H9 (cell line): Measurements from ENCODE around the gene PHLPP2. TPM values are rescaled to one million over a fixed set of nuclear protein-coding genes. Genes with fewer than 3 reads are reported as not detected.

Source experiments
- DNase-seq: peaks from one replicate; pipeline ENCODE4 v3.0.0-alpha.2; 2017
- H2AFZ ChIP-seq: one replicate; pipeline ENCODE4 v1.6.1; 2013; ENCODE audit warnings: mild to moderate bottlenecking, low read length, control low read depth, moderate library complexity
- H2AK5ac ChIP-seq: 2 replicates; pipeline ENCODE4 v1.6.1; 2013; ENCODE audit warnings: low read length, control low read depth, mixed read lengths; ENCODE audit not compliant: insufficient read length
- H2BK120ac ChIP-seq: one replicate; pipeline ENCODE4 v1.6.1; 2013; ENCODE audit warnings: low read depth, mild to moderate bottlenecking, low read length, control low read depth, inconsistent platforms; ENCODE audit not compliant: poor library complexity, severe bottlenecking
- H2BK12ac ChIP-seq: 2 replicates; pipeline ENCODE4 v1.6.1; 2013; ENCODE audit warnings: low read length, control low read depth, mixed read lengths, low read depth; ENCODE audit not compliant: insufficient read length
- H2BK15ac ChIP-seq: 2 replicates; pipeline ENCODE4 v1.6.1; 2013; ENCODE audit warnings: low read depth, low read length, control low read depth
- H2BK20ac ChIP-seq: one replicate; pipeline ENCODE4 v1.6.1; 2013; ENCODE audit warnings: low read depth, mild to moderate bottlenecking, low read length, control low read depth, inconsistent platforms; ENCODE audit not compliant: poor library complexity, severe bottlenecking
- H2BK5ac ChIP-seq: 2 replicates; pipeline ENCODE4 v1.6.1; 2013; ENCODE audit warnings: low read length, control low read depth, mixed read lengths; ENCODE audit not compliant: insufficient read length
- H3K14ac ChIP-seq: 2 replicates; pipeline ENCODE4 v1.6.1; 2013; ENCODE audit warnings: low read length, control low read depth; ENCODE audit not compliant: insufficient read depth
- H3K18ac ChIP-seq: 2 replicates; pipeline ENCODE4 v1.6.1; 2013; ENCODE audit warnings: low read depth, mild to moderate bottlenecking, mixed read lengths, low read length, control low read depth; ENCODE audit not compliant: insufficient read length
- H3K23ac ChIP-seq: 2 replicates; pipeline ENCODE4 v1.6.1; 2013; ENCODE audit warnings: low read length, control low read depth, mixed read lengths, low read depth; ENCODE audit not compliant: insufficient read length
- H3K23me2 ChIP-seq: 2 replicates; pipeline ENCODE4 v1.6.1; 2013; ENCODE audit warnings: low read depth, mild to moderate bottlenecking, mixed read lengths, low read length, control low read depth; ENCODE audit not compliant: insufficient read length, poor library complexity, severe bottlenecking
- H3K27ac ChIP-seq: 2 replicates; pipeline ENCODE4 v1.5.1; 2013; ENCODE audit warnings: low read length, control low read depth, mixed read lengths, low read depth; ENCODE audit not compliant: insufficient read length
- H3K27me3 ChIP-seq: 2 replicates; pipeline ENCODE4 v1.6.1; 2013; ENCODE audit warnings: low read length, control low read depth, inconsistent platforms; ENCODE audit not compliant: insufficient read depth
- H3K4ac ChIP-seq: 2 replicates; pipeline ENCODE4 v1.6.1; 2013; ENCODE audit warnings: low read depth, mild to moderate bottlenecking, control low read depth, inconsistent platforms, low read length, moderate library complexity
- H3K4me1 ChIP-seq: 2 replicates; pipeline ENCODE4 v1.6.1; 2013; ENCODE audit warnings: low read length, control low read depth, inconsistent platforms; ENCODE audit not compliant: insufficient read depth
- H3K4me2 ChIP-seq: 2 replicates; pipeline ENCODE4 v1.6.1; 2013; ENCODE audit warnings: low read length, control low read depth, mixed read lengths; ENCODE audit not compliant: insufficient read length, insufficient read depth
- H3K56ac ChIP-seq: 2 replicates; pipeline ENCODE4 v1.6.1; 2013; ENCODE audit warnings: low read depth, mild to moderate bottlenecking, mixed read lengths, low read length, control low read depth; ENCODE audit not compliant: insufficient read length
- H3K79me1 ChIP-seq: 2 replicates; pipeline ENCODE4 v1.6.1; 2013; ENCODE audit warnings: low read depth, mild to moderate bottlenecking, moderate library complexity, low read length, control low read depth, inconsistent platforms; ENCODE audit not compliant: insufficient read depth, poor library complexity, severe bottlenecking
- H3K79me2 ChIP-seq: 2 replicates; pipeline ENCODE4 v1.6.1; 2013; ENCODE audit warnings: low read length, control low read depth, inconsistent platforms; ENCODE audit not compliant: insufficient read depth
- H3K9ac ChIP-seq: 2 replicates; pipeline ENCODE4 v1.6.1; 2013; ENCODE audit warnings: low read length, control low read depth, mixed read lengths; ENCODE audit not compliant: insufficient read length; ENCODE audit errors: extremely low read depth
- H3K9me3 ChIP-seq: one replicate; pipeline ENCODE4 v1.6.1; 2013; ENCODE audit warnings: low read depth, low read length, inconsistent platforms; ENCODE audit not compliant: control insufficient read depth
- H3T11ph ChIP-seq: one replicate; pipeline ENCODE4 v1.6.1; 2013; ENCODE audit warnings: mild to moderate bottlenecking, low read length, control low read depth, inconsistent platforms
- H4K20me1 ChIP-seq: one replicate; pipeline ENCODE4 v1.6.1; 2013; ENCODE audit not compliant: control insufficient read depth, insufficient read length, insufficient read depth
- H4K5ac ChIP-seq: 2 replicates; pipeline ENCODE4 v1.6.1; 2013; ENCODE audit warnings: low read depth, mild to moderate bottlenecking, mixed read lengths, low read length, control low read depth; ENCODE audit not compliant: insufficient read length
- H4K8ac ChIP-seq: replicated peaks from 2 replicates; pipeline ENCODE4 v1.6.1; 2013; ENCODE audit warnings: low read length, control low read depth, mixed read lengths, low read depth; ENCODE audit not compliant: insufficient read length
- H4K91ac ChIP-seq: 2 replicates; pipeline ENCODE4 v1.6.1; 2013; ENCODE audit warnings: low read depth, mild to moderate bottlenecking, moderate library complexity, mixed read lengths, low read length, control low read depth; ENCODE audit not compliant: insufficient read length
- H3K27ac Mint-ChIP-seq, 3 experiments: 2 replicates in 2 of 3; 3 replicates in 1 of 3; pipeline ENCODE4 v1.8.0; 2020 to 2021; ENCODE audit warnings: mixed read lengths in 3 of 3, mild to moderate bottlenecking in 1 of 3, moderate library complexity in 1 of 3
- H3K27me3 Mint-ChIP-seq: 2 replicates; pipeline ENCODE4 v1.8.0; 2021; ENCODE audit warnings: low read depth, mild to moderate bottlenecking, moderate library complexity, mixed read lengths
- H3K36me3 Mint-ChIP-seq, 3 experiments: 2 replicates in 2 of 3; 3 replicates in 1 of 3; pipeline ENCODE4 v1.8.0; 2020 to 2021; ENCODE audit warnings: low read depth in 3 of 3, mixed read lengths in 3 of 3; ENCODE audit not compliant: insufficient read depth in 1 of 3
- H3K4me1 Mint-ChIP-seq, 2 experiments: 2 replicates each; pipeline ENCODE4 v1.8.0; 2020; ENCODE audit warnings: mixed read lengths in 2 of 2
- H3K4me3 Mint-ChIP-seq, 2 experiments: 2 replicates in 1 of 2; 3 replicates in 1 of 2; pipeline ENCODE4 v1.8.0; 2020 to 2021; ENCODE audit warnings: mild to moderate bottlenecking in 2 of 2, mixed read lengths in 2 of 2, moderate library complexity in 1 of 2
- H3K9me3 Mint-ChIP-seq, 2 experiments: 2 replicates in 1 of 2; 3 replicates in 1 of 2; pipeline ENCODE4 v1.8.0; 2020; ENCODE audit warnings: mild to moderate bottlenecking in 2 of 2, mixed read lengths in 2 of 2, moderate library complexity in 1 of 2
- CTCF ChIP-seq: fragments of 200-600 bp; sonication (generic); conservative IDR thresholded peaks from 3 replicates; pipeline ENCODE4 v1.8.0; 2021; ENCODE audit warnings: antibody characterized with exemption, mild to moderate bottlenecking
- WGBS: extraction: QIAGEN DNeasy Blood & Tissue Kit; methylation state at CpG from one replicate; pipeline ENCODE4 v1.1.7; 2013; ENCODE audit warnings: missing lambda C conversion rate, low lambda C conversion rate, mixed read lengths; ENCODE audit not compliant: insufficient read length; ENCODE audit errors: extremely low coverage; 5-methylcytosine and 5-hydroxymethylcytosine counted together
- total RNA-seq: library from RNA; stranded (reverse); gene quantifications from 2 replicates; pipeline ENCODE4 v1.2.1, GENCODE V29; 2021

Gene PHLPP2
- total RNA-seq, 1 experiment from 2014 or later, result 23.2 TPM

GRCh38 chr16:71737501-71737900, 13.0 kb upstream of the PHLPP2 start:
- H4K8ac ChIP-seq, result no peak overlapping the region
- no peak overlapping the region for H4K5ac ChIP-seq
- H2BK12ac ChIP-seq, result no peak overlapping the region
- no peaks in the 10 kb centered on the region for H3K4me1 ChIP-seq
- H2BK120ac ChIP-seq, result no peak overlapping the region
- Mint-ChIP-seq H3K27me3 (no peaks in the 10 kb centered on the region), H3K36me3 (peaks cover 30 to 71% (median 59%) of the 10 kb centered on the region in 3 experiments; a peak in 6 of 7 replicates), H3K27ac (peak overlapping the region in 1 of 3 experiments; percentile 69; a peak in 1 of 7 replicates), H3K4me3 (no peak overlapping the region), H3K9me3 (no peaks in the 10 kb centered on the region), H3K4me1 (no peaks in the 10 kb centered on the region)
- WGBS, result no CpG with 5 or more reads among the region's 6 CpGs
- H4K20me1 ChIP-seq, result no peaks in the 10 kb centered on the region
- H2BK15ac ChIP-seq, result no peak overlapping the region
- no peaks in the 10 kb centered on the region for H3K79me1 ChIP-seq
- H3K23me2 ChIP-seq, result no peaks in the 10 kb centered on the region
- no peak overlapping the region for H3K4ac ChIP-seq
- no peak for DNase-seq
- no peak overlapping the region for H3K9ac ChIP-seq
- H3K27me3 ChIP-seq, result no peaks in the 10 kb centered on the region
- H3K18ac ChIP-seq, result no peak overlapping the region
- TF ChIP-seq CTCF, result no peak
- no peak overlapping the region for H3K23ac ChIP-seq
- no peak overlapping the region for H2AK5ac ChIP-seq
- H3K9me3 ChIP-seq, result no peaks in the 10 kb centered on the region
- no peak overlapping the region for H3T11ph ChIP-seq
- H4K91ac ChIP-seq, result no peak overlapping the region
- H2AFZ ChIP-seq, result no peak overlapping the region
- H3K79me2 ChIP-seq, result no peaks in the 10 kb centered on the region
- no peak overlapping the region for H2BK5ac ChIP-seq
- H3K27ac ChIP-seq, result no peak overlapping the region
- H2BK20ac ChIP-seq, result no peak overlapping the region
- H3K4me2 ChIP-seq, result no peak overlapping the region
- H3K56ac ChIP-seq, result no peak overlapping the region
- no peak overlapping the region for H3K14ac ChIP-seq
